Activated T-helper 17 cell treated with anti-CD3 and anti-CD28 coated beads, Interleukin-2, amount 50 U/mL, for 72 hours (primary cell): ENCODE results near the gene SMCHD1. TPM values are rescaled to one million over a fixed set of nuclear protein-coding genes. Genes with fewer than 3 reads are reported as not detected.

ENCODE experiments used
- ATAC-seq: fragments of 150-1000 bp; cut with Tn5 transposase; replicated peaks from 2 replicates; pipeline ENCODE4 v1.10.0; 2021; ENCODE audit warnings: mild to moderate bottlenecking, moderate library complexity
- H3K27ac Mint-ChIP-seq: one replicate; pipeline ENCODE4 v1.8.0; 2022; ENCODE audit warnings: mixed read lengths
- H3K27me3 Mint-ChIP-seq: one replicate; pipeline ENCODE4 v1.8.0; 2022; ENCODE audit warnings: mixed read lengths
- H3K36me3 Mint-ChIP-seq: one replicate; pipeline ENCODE4 v1.8.0; 2022; ENCODE audit warnings: low read depth, mild to moderate bottlenecking, mixed read lengths
- H3K4me1 Mint-ChIP-seq: one replicate; pipeline ENCODE4 v1.8.0; 2022; ENCODE audit warnings: mixed read lengths
- H3K4me3 Mint-ChIP-seq: one replicate; pipeline ENCODE4 v1.8.0; 2022; ENCODE audit warnings: mild to moderate bottlenecking, mixed read lengths
- H3K9me3 Mint-ChIP-seq: one replicate; pipeline ENCODE4 v1.8.0; 2022; ENCODE audit warnings: mixed read lengths
- total RNA-seq, 2 donors: library from RNA; stranded (reverse); gene quantifications; one replicate each; pipeline ENCODE4 v1.2.3, GENCODE V29; 2022

SMCHD1 gene
- total RNA-seq, 2 donors from 2014 or later = 99.5 to 106 TPM

DNA sequence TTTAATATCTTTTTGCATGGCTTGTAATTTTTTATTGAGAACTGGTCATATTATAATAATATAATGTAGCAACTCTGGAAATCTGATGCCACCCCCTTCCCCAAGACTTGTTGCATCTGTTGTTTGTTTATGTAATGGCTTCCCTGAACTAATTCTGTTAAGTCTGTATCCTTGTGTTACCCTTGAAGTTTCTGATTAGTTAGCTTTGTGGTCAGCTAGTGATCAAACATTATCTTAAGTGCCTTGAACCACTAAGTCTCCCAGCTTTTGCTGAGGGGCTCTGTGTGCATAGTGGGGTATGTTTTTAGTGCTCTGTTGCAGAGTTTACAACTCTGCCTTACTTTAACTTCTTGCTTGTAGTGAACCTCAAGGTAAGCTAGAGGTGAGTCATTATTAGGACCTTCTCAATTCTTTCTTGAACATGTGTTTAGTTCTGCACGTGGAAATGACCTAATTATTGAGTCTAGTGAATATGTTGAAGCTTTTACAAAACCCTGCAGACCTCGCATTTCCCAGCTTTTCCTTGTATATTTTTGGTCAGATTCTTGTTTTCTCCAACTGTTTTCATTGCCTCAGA lies 24.8 kb downstream of the SMCHD1 start:
- Mint-ChIP-seq H3K27me3 (no peaks in the 10 kb centered on the region), H3K27ac (peak overlapping the region; percentile 81), H3K4me3 (peak overlapping the region; percentile 31), H3K4me1 (peaks cover 25% of the 10 kb centered on the region), H3K9me3 (no peaks in the 10 kb centered on the region), H3K36me3 (peaks cover 99% of the 10 kb centered on the region)
- ATAC-seq = peak; percentile 23

DNA sequence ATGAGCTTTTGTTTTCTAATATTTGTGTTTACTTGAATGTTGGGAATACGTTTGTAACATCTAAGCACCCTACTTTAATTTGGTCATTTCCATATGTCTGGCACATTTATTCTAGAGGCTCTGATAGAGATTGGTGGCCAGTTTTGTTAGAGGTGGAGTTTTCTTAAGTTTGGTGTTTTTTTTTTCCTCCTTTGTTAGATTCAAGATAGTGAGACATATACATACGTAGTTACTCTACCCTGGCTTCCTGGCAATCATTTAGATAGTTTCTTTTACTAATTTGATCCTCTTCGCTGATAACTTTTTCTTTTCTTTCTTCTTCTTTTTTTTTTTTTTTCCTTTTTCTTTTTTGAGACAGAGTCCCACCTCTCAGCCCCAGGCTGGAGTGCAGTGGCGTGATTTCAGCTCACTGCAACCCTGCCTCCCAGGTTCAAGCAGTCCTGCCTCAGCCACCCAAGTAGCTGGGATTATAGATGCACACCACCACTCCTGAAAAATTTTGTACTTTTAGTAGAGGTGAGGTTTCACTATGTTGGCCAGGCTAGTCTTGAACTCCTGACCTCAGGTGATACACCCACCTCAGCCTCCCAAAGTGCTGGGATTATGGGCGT lies 26.6 kb downstream of the SMCHD1 start:
- peak overlapping the region; percentile 56 for H3K27ac Mint-ChIP-seq
- peak overlapping the region; percentile 52 for H3K4me3 Mint-ChIP-seq
- H3K27me3 Mint-ChIP-seq = no peaks in the 10 kb centered on the region
- H3K4me1 Mint-ChIP-seq = peaks cover 41% of the 10 kb centered on the region
- peaks cover 5% of the 10 kb centered on the region for H3K9me3 Mint-ChIP-seq
- peak; percentile 81 for ATAC-seq
- peaks cover 99% of the 10 kb centered on the region for H3K36me3 Mint-ChIP-seq

DNA sequence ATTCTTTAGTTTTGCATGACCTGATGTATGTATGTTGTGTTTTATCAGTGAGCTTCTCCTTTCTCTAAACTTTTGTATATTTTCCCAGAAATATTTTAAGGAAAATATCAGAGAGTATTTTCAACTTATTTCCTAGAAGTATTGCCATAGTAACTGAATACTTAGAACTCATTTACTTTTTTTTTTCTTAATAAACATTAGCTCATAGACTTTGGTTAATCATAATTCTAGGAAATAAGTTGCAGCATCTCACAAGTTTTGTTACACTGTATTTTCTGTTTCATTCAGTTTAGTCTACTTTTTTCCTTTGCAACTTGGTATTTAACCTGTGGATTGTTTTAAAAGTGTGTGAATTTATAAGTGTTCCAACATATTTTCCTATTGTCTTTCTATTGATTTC lies 27.5 kb downstream of the SMCHD1 start:
- Mint-ChIP-seq H3K36me3 (peaks cover 99% of the 10 kb centered on the region), H3K27ac (peak overlapping the region; percentile 56), H3K4me3 (peak overlapping the region; percentile 52), H3K27me3 (no peaks in the 10 kb centered on the region), H3K9me3 (peaks cover 10% of the 10 kb centered on the region), H3K4me1 (peaks cover 51% of the 10 kb centered on the region)
- peak; percentile 54 for ATAC-seq

DNA sequence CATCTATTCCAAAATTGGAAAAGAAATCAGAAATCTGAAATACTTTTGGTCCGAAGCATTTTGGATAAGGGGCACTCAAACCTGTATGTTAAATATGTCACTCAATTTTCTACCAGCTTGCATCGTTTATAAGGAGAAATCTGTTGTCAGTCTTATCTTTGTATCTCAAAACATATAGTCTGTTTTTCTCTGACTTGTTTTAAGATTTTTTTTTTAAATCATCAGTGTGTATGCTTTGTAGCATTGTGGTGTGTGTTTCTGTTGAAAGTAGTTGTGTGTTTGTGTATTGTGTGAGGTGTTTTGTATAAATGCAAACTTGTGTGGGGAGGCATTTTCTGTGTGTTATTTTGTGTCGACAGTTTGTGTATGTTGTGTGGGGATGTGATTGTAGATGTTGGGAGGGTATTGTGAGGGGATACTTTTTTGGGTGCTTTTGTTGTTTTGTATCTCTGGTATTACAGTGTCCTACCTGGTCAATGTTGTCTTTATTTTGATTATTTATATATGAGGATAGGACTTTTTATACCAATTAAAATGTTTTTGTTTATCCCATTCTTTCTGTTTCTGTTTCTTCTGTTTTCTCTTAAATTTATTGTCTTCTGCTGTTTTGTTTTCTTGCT lies 30.9 kb downstream of the SMCHD1 start:
- Mint-ChIP-seq H3K9me3 (peaks cover 10% of the 10 kb centered on the region), H3K36me3 (peaks cover 99% of the 10 kb centered on the region), H3K27ac (peak overlapping the region; percentile 88), H3K27me3 (no peaks in the 10 kb centered on the region), H3K4me1 (peaks cover 42% of the 10 kb centered on the region), H3K4me3 (peak overlapping the region; percentile 69)
- ATAC-seq = no peak

DNA sequence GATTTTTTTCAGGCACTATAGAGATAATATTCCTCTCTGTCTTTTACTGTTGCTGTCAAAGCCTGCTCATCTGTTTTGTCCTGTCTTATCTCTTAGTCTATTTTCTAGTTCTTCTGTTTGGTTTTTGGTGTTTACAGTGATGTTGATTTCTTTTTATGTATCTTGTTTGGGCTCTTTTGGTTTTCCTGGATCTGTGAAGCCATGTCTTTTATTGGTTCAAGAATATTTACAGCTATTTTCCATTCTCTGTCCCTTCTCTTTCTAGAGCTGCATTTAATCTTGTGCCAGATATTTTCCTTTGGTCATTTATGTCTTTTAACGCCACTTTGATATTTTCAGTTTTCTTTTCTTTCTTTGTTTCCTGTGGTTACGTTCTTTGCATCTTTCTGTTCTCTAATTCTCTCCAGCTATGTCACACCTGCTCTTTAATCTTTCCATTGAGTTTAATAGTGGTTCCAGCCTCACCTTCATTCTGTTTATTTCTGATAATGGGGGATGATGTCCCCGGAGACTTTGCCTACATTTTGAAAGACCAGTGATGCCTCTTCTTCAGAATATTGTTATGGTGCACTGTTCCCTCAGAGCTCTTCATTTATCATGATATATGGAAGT lies 32.0 kb downstream of the SMCHD1 start:
- Mint-ChIP-seq H3K4me3 (peak overlapping the region; percentile 69), H3K36me3 (peaks cover 99% of the 10 kb centered on the region), H3K9me3 (peaks cover 10% of the 10 kb centered on the region), H3K27ac (peak overlapping the region; percentile 88), H3K27me3 (no peaks in the 10 kb centered on the region), H3K4me1 (peaks cover 44% of the 10 kb centered on the region)
- peak; percentile 56 for ATAC-seq

DNA sequence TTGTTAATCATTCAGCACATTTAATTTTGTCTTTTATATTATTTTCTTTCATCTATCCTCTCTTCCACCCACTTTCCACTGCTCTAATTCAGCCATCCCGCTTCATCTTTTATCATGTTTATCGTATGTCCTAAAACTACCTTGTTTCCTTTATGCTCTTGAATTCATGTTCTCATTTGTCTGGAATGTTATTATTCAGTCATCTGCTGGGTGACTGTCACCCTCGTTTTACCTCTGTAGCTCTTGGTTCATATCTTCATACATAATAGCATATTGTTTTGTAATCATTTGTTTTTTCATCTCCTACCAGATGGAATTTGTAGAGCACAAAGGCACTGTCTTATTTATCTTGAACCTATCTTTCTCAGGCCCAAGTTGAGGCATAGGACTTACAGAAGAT lies 37.0 kb downstream of the SMCHD1 start:
- Mint-ChIP-seq H3K9me3 (peaks cover 3% of the 10 kb centered on the region), H3K27me3 (no peaks in the 10 kb centered on the region), H3K27ac (peak overlapping the region; percentile 13), H3K4me1 (peaks cover 22% of the 10 kb centered on the region), H3K4me3 (no peak overlapping the region), H3K36me3 (peaks cover 99% of the 10 kb centered on the region)
- ATAC-seq = no peak

DNA sequence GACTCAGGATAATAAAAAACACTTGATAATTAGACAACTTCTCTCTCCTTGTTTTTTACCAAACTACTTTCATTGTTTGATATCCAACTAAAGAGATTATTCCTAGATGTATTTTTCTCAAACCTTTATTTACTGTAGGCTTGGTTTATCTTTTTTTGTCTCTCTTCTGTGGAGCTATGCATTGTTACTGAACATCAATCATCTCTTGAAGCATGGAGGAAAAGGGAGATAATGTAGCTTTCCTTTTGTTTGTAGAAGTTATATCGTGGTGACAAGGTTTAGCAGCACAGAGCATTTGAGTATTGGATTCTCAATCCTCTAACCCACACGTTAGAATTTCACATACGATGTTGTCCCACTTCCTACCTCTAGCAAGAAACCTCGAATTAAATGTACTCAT lies 41.7 kb downstream of the SMCHD1 start:
- ATAC-seq = no peak
- H3K9me3 Mint-ChIP-seq = no peaks in the 10 kb centered on the region
- peaks cover 99% of the 10 kb centered on the region for H3K36me3 Mint-ChIP-seq
- no peaks in the 10 kb centered on the region for H3K27me3 Mint-ChIP-seq
- no peak overlapping the region for H3K4me3 Mint-ChIP-seq
- H3K4me1 Mint-ChIP-seq = peaks cover 11% of the 10 kb centered on the region
- H3K27ac Mint-ChIP-seq = no peak overlapping the region

DNA sequence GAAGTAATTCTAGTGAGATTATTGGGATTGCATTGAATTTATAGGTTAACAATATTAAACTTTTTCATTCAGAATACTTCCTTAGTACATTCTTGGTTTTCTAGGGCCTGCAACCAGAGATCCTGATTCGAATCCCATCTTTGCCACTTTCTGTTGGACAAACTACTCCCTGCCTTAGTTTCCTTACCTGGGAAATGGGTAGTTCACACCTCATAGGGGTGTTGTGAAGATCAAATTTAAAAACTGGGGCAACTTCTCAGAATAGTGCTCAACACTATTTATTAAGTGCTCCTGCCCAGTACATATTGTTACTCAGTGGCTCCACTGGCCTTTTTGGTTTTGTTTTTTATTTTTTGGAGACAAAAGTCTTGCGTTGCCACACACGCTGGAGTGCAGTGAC lies 43.5 kb downstream of the SMCHD1 start:
- Mint-ChIP-seq H3K4me1 (peaks cover 5% of the 10 kb centered on the region), H3K9me3 (no peaks in the 10 kb centered on the region), H3K4me3 (no peak overlapping the region), H3K27ac (peak overlapping the region; percentile 38), H3K27me3 (no peaks in the 10 kb centered on the region), H3K36me3 (peaks cover 99% of the 10 kb centered on the region)
- no peak for ATAC-seq

DNA sequence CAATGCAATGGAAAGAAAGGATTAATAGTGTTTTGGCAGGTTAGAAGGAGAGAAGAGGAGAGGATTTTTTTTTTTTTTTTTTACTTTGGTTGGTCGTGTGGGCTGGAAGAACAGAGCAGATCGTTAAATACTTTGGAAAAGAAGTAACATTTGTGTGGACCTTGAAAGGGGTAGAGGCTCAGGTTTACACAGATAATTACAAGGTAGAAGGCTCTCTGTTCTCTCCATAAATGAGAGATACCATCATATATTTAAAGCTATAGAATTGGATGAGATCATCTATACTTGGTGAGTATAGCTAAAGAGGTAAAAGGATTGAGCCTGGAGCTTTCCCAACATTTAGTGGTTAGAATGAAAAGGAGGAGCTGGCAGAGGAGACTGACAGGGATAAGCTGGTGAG lies 49.0 kb downstream of the SMCHD1 start:
- H3K4me1 Mint-ChIP-seq = peaks cover 5% of the 10 kb centered on the region
- no peaks in the 10 kb centered on the region for H3K9me3 Mint-ChIP-seq
- no peak for ATAC-seq
- H3K4me3 Mint-ChIP-seq = no peak overlapping the region
- no peaks in the 10 kb centered on the region for H3K27me3 Mint-ChIP-seq
- H3K27ac Mint-ChIP-seq = peak overlapping the region; percentile 35
- peaks cover 98% of the 10 kb centered on the region for H3K36me3 Mint-ChIP-seq

DNA sequence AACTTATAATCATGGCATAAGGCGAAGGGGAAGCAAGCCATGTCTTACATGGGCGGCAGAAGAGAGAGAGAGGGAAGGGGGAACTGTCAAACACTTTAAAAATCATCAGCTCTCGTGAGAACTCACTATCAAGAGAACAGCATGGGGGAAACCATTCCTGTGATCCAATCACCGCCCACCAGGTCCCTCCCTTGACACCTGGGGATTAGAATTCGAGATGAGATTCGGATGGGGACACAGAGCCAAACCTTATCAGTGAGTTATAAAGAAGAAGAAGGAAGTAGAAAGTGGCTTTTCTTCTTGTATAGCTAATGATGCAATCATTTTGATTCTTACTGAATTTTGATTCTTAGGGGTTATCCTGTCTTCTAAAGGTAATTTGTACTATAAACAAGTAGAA lies 51.4 kb downstream of the SMCHD1 start:
- Mint-ChIP-seq H3K27ac (no peak overlapping the region), H3K36me3 (peaks cover 98% of the 10 kb centered on the region), H3K27me3 (no peaks in the 10 kb centered on the region), H3K9me3 (no peaks in the 10 kb centered on the region), H3K4me1 (no peaks in the 10 kb centered on the region), H3K4me3 (no peak overlapping the region)
- no peak for ATAC-seq

DNA sequence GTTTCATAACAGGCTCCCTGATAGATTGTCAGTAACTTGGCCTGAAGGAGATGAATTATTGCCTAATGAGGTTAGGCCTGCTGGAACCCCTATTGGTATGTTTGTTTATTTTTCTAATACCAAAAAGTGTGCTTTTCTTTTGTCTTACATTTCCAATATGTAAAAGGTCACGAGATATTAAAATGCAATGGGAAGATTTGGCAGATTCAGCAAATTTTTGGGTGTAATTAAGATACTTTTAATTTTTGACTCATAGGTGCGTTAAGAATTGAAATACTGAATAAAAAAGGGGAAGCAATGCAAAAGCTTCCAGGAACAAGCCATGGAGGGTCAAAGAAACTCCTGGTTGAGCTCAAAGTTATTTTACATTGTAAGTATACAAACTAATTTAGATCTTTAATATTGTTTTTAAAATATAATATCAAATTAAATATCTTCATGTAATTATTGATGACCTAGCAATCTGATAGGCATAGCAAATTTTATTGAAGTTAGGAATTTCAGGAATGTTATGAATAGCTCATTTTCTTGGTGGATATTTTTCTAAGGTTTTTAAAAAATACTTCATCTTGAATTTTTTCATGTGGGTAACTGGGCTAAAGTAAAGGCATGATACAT lies 52.1 kb downstream of the SMCHD1 start:
- peaks cover 98% of the 10 kb centered on the region for H3K36me3 Mint-ChIP-seq
- H3K4me1 Mint-ChIP-seq = peaks cover 1% of the 10 kb centered on the region
- H3K27me3 Mint-ChIP-seq = no peaks in the 10 kb centered on the region
- no peak for ATAC-seq
- no peaks in the 10 kb centered on the region for H3K9me3 Mint-ChIP-seq
- H3K4me3 Mint-ChIP-seq = no peak overlapping the region
- H3K27ac Mint-ChIP-seq = no peak overlapping the region

DNA sequence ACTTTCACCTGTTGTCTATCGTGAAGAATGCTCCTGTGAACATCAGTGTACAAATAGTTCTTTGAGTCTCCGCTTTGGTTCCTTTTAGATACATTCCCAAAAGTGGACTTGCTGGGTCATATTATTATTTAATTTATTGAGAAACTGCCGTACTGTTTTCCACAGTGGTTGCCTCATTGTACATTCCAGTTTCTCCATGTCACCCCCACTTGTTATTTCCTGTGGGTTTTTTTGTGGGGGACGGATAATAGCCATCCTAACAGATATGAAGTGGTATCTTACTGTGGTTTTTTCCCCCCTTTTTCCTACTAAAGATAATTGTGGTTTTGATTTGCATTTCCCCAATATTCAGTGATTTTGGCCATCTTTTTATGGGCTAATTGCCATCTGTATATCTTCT lies 53.8 kb downstream of the SMCHD1 start:
- Mint-ChIP-seq H3K9me3 (no peaks in the 10 kb centered on the region), H3K27ac (no peak overlapping the region), H3K36me3 (peaks cover 98% of the 10 kb centered on the region), H3K27me3 (no peaks in the 10 kb centered on the region), H3K4me3 (no peak overlapping the region), H3K4me1 (peaks cover 12% of the 10 kb centered on the region)
- no peak for ATAC-seq

DNA sequence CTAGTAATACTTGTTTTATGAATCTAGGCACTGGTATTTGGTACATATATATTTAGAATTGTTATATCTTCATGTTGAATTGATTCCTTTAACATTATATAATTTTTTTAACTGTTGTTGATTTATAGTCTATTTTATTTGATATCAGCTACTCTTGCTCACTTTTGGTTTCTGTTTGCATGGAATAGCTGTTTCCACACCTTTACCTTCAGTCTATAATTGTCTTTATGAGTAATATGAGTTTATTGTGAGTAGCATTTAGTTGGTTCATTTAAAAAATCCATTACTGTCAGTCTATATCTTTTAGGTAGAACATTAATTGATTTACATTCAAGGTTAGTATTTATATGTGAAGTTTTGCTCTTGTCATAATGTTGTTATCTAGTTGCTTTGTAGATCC lies 58.6 kb downstream of the SMCHD1 start:
- Mint-ChIP-seq H3K27me3 (no peaks in the 10 kb centered on the region), H3K36me3 (peaks cover 100% of the 10 kb centered on the region), H3K4me1 (peaks cover 27% of the 10 kb centered on the region), H3K4me3 (no peak overlapping the region), H3K27ac (peak overlapping the region; percentile 11), H3K9me3 (no peaks in the 10 kb centered on the region)
- peak; percentile 38 for ATAC-seq

DNA sequence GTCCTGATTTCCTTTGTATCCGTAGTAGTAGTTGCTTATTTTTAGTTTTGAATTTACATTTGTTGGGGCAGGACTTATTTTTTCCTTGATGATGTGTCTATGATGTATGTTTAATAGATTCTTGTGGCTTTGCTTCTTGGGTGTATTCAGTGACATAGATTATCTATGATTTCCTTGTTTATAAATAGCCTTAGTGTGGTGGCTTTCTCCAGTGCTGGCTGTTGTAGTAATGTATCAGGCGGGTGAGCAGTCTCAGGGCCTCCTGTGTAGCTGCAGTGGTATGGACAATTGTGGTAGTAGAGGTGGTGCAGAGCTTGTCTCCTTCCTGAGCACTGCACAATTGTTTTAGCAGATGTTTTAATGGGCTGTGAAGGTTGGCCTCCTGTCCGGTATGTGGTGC lies 60.5 kb downstream of the SMCHD1 start:
- Mint-ChIP-seq H3K4me3 (no peak overlapping the region), H3K27ac (peak overlapping the region; percentile 66), H3K36me3 (peaks cover 100% of the 10 kb centered on the region), H3K27me3 (no peaks in the 10 kb centered on the region), H3K4me1 (peaks cover 31% of the 10 kb centered on the region), H3K9me3 (no peaks in the 10 kb centered on the region)
- ATAC-seq = no peak
